GM04503 (cell line): ENCODE results near the gene ENAH.
"Not testable (repeated sequence)": the region's sequence is repeated elsewhere in the genome, so short reads cannot be mapped to it uniquely, and the experiment has no call there.

Source experiments
- DNase-seq: peaks from one replicate; pipeline ENCODE4 v3.0.0-alpha.2; 2012; ENCODE audit warnings: low read depth

The ENAH gene

GRCh38 chr1:225525377-225525776 lies 127.5 kb downstream of the ENAH start:
- no peak for DNase-seq

GRCh38 chr1:225524570-225524969 lies 128.4 kb downstream of the ENAH start:
- DNase-seq = no peak

- no peak for DNase-seq
These were observed 129.5 kb downstream of the ENAH start for GRCh38 chr1:225523263-225523950.

GRCh38 chr1:225522588-225523262 lies 130.2 kb downstream of the ENAH start:
- DNase-seq = no peak

GRCh38 chr1:225520587-225521227 lies 132.2 kb downstream of the ENAH start:
- DNase-seq = no peak

GRCh38 chr1:225519166-225519863 lies 133.6 kb downstream of the ENAH start:
- DNase-seq = no peak

GRCh38 chr1:225517697-225518096 lies 135.2 kb downstream of the ENAH start:
- no peak for DNase-seq

GRCh38 chr1:225517221-225517620 lies 135.7 kb downstream of the ENAH start:
- DNase-seq = no peak

- DNase-seq = no peak
These were observed 138.2 kb downstream of the ENAH start for GRCh38 chr1:225514671-225515081.

GRCh38 chr1:225513576-225513975 lies 139.3 kb downstream of the ENAH start:
- DNase-seq = not testable (repeated sequence)

- no peak for DNase-seq
These were observed 141.0 kb downstream of the ENAH start for GRCh38 chr1:225511828-225512381.

GRCh38 chr1:225510740-225511139 lies 142.2 kb downstream of the ENAH start:
- not testable (repeated sequence) for DNase-seq

GRCh38 chr1:225509770-225510169 lies 143.2 kb downstream of the ENAH start:
- DNase-seq = no peak

- no peak for DNase-seq
These were observed 143.6 kb downstream of the ENAH start for GRCh38 chr1:225509376-225509707.

- peak; percentile 93 for DNase-seq
These were observed 144.2 kb downstream of the ENAH start for GRCh38 chr1:225508538-225509375.

- DNase-seq = no peak
These were observed 146.2 kb downstream of the ENAH start for GRCh38 chr1:225506727-225507126.

- DNase-seq = no peak
These were observed 148.1 kb downstream of the ENAH start for GRCh38 chr1:225504776-225505175.

GRCh38 chr1:225500624-225501192 lies 152.2 kb downstream of the ENAH start:
- no peak for DNase-seq

GRCh38 chr1:225498549-225499136 lies 154.3 kb downstream of the ENAH start:
- peak; percentile 31 for DNase-seq

- no peak for DNase-seq
These were observed 158.0 kb downstream of the ENAH start for GRCh38 chr1:225494789-225495359.
